ENCODE results near the gene MAGI1.

The MAGI1 gene

DNA sequence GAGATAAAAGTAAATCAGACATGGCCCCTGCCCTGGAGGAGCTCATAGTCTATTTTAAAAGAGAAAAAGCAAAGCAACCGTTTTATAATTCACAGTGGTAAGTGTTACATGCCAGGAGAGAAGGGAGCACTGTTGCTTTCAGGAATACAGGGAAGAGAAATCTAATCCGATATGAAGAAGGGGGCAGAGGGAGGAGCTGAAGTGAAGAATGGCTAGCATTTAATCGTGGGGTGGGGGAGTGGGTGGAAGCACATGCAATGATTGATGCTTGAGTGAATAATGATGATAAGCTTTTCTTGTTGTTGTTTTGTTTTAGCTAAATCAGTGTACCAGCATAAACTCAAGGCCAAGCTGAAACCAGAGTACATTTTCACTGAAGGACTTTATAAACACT, 629.5 kb downstream of the MAGI1 start:
- no peak for DNase-seq (ENCODE audit: low spot score)

- no peak for DNase-seq (ENCODE audit: low spot score)
Measured at GRCh38 chr3:65408531-65409175, 630.1 kb downstream of the MAGI1 start.

DNA sequence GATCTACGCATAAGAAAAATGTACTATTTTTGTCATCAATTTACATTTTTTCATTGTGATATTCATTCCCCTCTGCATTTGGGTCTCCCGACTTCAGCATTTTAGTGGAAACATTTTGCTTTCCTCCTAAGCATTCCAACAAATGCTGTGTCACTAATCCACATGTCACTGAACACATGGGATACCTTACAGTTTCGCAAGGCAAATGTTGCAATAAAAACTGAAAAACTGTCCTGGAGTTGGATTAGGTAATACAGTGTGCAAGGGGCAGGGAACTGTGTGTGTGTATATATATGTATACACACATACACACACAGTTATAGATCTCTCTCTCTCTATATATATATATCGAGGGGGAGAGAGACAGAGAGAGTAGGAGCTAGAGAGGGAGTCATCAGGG, 632.2 kb downstream of the MAGI1 start:
- no peak for DNase-seq (ENCODE audit: low spot score)

- peak; percentile 79 for DNase-seq (ENCODE audit: low spot score)
Measured at GRCh38 chr3:65402597-65402996, 636.1 kb downstream of the MAGI1 start.

DNA sequence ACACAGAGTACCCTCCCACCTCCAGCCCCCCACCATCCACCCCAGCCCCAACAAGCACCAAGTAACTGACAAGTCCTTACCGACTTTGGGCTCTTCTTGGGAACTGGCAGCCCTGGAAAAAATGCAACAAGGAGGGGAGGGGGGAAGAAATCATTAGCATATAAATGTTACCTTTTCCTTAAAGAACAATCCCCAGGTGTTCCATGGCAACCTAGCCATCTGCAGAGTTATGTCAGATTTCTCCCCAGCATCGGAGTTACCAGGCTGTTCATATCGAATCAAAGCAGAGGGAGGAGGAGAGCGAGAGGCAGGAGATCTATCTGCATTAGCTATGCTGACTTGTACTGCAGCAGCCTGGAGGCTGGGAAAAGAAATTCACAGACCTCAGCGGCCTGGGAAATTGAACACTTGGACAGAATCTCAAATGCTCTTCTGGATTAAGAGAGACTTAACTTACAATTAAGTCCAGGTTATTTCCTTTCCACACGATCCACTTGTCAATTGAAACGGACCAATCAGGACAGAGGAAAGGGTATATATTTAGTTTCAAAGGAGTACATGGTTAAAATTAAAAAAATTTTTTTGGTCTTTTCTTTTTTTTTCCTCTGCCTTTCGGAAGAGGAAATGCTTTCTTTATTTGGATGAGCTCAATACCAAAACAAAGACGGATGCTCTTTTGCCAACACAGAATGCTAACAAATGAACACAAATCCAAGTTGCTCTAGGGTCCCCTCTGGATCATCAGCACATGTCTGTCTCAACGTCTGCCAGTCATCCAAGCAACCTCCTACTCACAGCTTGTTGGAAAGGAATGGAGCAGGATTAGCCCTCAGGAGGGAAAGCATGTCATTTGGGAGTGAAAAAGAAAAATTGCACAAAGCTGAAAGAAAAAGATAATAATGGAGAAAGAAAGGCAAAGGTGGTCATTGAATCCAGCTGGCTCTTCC, 637.1 kb downstream of the MAGI1 start:
- no peak for DNase-seq (ENCODE audit: low spot score)

DNA sequence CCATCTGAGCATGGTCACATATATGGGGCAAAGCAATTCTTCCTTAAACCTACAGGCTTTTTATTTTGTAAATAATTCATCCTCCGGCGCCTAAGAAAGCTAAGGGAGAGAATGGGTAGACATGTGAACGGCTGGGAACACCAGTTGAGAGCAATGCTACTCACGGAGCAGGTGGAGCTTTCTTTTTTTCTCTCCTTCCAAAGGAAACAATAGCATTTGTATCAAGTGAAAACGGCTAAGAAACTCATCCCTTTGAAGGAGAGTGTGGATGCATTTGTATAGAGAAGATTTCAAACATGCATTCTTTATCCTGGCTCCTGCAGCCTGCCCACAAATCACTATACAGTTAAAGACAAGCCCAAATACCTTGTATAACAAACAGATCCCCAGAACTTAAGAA, 637.8 kb downstream of the MAGI1 start:
- no peak for DNase-seq (ENCODE audit: low spot score)

DNA sequence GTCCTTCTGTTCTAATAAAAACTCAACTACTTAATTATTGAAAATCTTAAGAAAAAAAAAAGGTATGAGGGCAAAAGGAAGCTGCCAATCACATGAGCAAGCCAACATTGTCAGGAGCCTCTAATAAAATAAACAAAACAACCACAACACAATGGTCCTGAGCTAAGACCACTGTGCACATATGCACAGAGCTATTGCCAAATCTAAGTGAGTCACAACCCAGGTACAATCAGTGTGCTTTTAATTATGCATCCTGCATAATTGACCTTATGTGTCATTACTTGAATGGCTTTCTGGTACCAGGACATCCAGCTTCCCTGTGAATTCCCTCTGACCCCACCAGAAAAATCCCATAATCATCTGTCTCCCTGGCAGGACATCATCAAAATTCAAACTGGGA, 639.8 kb downstream of the MAGI1 start:
- no peak for DNase-seq (ENCODE audit: low spot score)

DNA sequence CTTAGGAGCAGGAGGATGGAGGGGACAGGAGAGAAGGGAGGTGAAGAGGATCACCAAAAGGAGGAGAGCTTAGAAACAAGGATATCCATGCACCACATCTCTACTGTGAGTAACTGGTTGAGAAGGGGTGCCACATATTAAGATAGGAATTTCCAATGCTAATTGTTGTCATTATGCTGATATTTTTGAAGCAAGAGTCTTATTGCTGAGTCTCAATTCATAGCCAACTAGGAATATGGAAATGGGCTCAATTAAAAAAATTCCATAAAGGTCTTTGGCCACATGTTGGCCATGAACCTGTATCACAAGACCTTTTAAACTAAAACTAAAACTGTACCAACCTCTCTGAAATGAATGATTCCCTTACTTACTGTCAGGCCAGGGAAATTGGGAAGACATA, 642.6 kb downstream of the MAGI1 start:
- DNase-seq (ENCODE audit: low spot score), result no peak

- DNase-seq (ENCODE audit: low spot score), result no peak
Measured at GRCh38 chr3:65391068-65391467, 647.6 kb downstream of the MAGI1 start.

DNA sequence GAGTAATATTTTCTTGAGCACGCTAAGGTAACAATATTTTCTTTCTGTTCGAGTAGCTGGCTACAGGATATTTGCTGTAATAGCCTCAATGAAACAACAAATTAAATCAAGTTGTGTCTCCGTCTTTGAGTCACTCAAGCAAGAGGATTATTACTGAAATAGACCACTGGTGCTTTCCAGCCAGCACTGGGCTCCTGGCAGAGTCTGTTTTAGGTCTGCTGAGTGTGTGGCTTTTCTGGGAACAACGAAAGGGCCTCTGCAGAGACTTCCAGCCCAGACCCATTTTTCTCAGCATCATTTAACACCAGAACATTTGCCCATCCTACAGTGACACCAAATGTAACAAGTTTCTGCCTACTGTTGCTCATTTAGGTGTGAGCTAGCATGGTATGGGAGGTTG, 652.9 kb downstream of the MAGI1 start:
- DNase-seq (ENCODE audit: low spot score), result no peak

- DNase-seq (ENCODE audit: low spot score), result no peak
Measured at GRCh38 chr3:65381496-65382010, 657.2 kb downstream of the MAGI1 start.

- no peak for DNase-seq (ENCODE audit: low spot score)
Measured at GRCh38 chr3:65379223-65379622, 659.5 kb downstream of the MAGI1 start.

DNA sequence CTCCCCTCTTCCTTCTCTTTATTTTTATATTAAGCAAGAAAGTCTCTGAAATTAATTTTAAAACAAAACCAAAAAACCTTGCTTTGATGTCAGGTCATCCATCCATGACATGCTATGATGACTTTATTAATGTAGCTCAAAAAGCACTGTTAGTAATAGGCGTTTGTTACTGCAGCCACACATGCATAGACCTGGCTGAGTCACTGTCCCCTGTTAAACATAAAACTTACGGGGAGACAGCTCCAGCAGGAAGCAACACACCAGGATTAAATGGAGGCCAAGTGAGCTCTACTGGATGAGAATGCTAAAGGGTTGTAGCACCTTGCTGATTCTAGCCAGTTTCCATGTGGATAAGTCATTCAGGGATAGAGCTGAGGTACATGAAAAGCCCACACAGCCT, 661.1 kb downstream of the MAGI1 start:
- DNase-seq (ENCODE audit: low spot score), result no peak

DNA sequence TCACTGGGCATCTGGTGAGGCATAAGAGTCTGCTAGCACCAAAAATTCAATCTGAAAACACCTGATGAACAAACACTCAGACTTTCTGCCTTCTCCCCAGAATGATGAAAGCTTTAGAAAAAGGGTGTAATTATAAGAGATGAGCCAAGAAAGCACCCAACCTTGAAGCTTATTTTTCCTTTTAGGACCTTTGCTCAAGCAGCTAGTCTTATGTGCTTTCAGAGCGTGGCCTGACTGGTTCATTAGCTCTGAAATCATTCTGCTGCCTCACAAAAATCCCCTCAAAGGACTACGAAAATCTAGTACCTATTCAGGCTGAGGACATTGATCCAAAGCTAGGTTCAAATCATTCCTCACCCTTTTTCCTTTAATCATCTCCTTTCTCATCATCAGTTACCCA, 662.3 kb downstream of the MAGI1 start:
- DNase-seq (ENCODE audit: low spot score), result no peak

GRCh38 chr3:65371053-65371452, 667.7 kb downstream of the MAGI1 start:
- no peak for DNase-seq (ENCODE audit: low spot score)

- DNase-seq (ENCODE audit: low spot score), result no peak
Measured at GRCh38 chr3:65368866-65369265, 669.9 kb downstream of the MAGI1 start.

DNA sequence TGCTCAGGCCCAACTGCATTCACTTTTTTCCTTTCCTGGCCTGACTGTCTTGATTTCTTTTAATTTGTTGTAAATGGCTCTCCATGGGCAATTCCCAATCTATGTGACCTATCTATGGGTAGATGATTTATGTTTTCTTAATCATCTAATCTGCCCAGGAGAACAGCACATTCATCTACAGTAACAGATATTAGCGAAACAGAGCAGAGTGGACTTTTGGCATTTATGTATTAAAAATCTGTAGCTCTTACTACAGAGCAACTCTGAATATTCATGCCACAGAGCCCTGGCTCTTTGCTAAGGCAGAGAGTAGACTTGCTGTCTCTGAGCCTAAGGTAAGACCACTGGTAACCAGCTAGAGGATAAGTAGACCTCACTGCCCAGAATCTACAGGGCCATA, 676.0 kb downstream of the MAGI1 start:
- no peak for DNase-seq (ENCODE audit: low spot score)

DNA sequence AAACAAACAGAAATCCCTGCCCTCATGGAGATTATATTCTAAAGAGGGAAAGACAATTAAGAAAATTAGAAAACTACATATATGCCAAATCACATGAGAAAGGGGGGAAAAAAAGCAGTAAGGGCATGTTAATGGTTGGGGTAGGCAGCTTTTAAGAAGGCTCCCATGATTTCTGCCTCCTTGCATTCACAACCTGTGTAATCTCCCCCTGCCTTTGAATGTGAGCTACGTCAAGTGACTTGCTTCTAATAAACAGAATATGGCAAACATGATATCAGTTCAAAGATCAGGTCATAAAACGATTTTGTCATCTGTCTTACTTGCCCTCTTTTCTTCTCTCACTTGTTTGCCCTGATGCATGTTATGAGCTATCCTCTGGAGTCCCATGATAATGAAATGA, 677.3 kb downstream of the MAGI1 start:
- DNase-seq (ENCODE audit: low spot score), result no peak

DNA sequence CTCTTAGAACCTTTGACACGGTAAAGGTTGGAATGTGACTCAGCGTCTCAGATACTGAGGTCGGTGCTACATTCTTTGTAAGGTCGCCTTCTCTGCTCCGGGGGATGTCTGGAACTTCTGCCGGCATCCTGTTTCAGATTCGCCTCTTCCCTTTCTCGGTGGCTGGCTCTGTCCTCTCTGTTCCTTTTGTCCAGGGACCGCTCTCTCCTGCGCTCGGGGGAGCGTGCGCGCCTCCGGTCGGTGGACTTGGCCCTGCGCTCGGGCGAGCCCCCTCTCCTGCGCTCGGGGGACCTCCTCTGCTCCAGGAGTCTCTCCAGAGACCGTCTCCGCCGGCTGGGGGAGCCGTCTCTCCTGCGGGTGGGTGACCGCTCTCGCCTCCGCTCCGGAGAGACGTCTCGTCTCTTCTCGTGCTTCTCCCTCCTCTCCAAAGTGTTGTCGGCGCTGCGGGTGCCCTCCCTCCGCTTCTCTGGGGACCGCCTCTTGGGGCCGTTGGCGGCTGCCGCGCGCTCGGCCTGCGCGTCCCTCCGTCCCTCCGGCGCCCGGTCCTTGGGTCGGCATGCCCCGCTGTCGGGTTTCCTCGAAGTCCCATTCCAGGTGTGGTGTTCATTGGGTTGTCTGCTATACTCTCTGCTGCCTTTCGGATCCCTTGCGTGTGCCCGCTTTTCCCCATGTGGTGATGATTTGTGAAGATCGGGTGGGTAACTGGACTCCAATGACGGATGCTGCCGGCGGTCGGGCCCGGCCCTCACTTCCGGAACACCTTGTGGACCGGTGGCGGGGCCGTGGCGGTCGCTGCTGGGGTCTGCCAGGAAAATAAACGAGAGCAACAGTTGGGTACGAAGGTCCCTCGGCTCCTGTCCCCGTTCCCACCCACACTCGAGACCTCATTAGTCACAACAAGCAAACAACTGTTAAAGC, 682.1 kb downstream of the MAGI1 start:
- DNase-seq (ENCODE audit: low spot score), result peak; percentile 31

DNA sequence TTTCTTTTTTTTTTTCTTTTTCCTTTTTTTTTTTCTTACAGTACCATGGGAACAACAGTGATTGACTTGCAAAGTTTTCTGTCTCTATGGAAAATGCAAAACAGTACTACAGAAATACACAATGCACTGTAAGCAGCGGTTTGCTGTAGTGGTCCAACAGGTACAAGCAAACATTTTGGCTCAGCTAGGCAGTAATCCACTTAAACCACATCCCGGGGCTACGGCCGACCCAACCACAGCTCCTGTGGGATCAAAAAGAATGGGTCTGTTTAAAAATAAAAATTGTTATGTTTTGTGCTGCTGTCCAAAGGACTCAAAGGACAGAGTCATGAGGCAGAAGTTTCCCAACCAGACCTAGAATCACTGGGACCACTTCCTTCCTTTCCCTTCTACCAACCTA, 683.8 kb downstream of the MAGI1 start:
- no peak for DNase-seq (ENCODE audit: low spot score)

DNA sequence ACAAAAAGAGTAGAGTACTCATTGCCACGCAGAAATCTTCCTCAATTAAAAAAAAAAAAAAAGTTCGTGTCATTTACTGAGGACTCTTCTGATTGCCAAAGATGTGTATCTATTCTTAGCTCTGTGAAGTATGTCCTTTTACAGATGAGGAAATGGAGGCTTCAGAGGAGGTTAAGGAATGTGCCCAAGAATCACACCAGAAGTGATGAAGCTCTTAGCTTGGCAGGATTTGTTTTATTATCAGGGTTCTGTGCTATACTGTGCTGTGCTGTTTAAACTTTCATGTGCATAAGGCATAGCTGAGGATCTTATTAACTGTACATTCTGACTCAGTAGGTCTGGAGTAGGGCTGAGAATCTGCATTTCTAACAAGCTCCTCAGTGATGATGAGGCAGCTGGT, 685.8 kb downstream of the MAGI1 start:
- DNase-seq (ENCODE audit: low spot score), result no peak

DNA sequence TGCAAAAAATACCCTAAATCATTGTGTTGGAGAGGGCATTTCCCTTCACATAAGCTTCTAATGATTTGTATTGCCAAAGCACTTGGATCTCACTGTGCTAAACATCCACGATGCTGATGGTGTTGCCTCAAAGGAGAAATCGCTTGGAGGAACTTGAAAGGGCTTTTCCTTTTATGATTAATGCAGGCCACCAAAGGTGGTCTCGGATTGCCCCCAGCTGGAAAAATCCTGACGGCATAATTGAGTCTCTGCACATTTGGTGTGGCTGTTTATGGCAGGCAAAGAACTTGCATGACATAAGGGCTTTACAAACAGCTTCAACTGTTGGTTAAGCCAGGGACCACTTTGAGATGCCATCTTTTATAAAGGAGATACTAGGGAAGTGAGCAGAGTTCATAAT, 687.0 kb downstream of the MAGI1 start:
- DNase-seq (ENCODE audit: low spot score), result no peak
